ENCODE results near the gene GSX2.

DNA sequence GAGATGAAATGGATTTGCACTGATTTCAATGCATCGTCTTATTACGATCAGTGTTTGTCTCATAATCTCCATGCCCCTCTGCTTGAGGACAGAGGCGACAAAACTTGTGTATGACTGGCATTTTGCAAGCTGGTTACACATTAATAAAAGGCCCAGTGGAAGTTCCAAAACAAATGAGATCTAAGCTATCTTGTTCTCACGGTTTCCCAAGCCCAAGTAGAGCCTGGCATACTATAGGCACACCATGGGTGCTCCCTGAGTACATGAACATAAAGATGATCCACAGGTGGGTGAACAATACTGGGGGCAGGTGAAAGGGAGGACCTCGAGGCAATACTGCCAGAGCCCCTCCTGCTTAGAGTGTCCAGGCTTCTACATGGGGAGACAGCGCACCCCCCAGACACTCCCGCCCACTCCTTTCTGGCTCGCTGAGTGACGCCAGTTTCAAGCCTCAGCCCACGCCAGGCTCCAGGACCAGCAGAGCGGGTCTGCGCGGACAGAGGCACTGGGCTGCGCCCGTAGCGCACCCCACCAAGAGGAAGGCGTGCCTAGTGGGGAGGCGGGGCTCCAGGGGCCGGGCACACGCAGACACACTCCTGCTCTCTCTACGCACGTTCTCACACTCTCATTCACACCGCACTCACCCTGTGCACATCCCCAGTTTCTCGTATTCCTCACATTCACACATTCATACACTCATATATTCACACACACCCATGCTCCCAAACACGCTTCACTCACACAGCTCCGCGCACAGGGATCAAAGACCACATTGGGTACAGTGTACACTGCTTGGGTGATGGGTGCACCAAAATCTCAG, 8.9 kb upstream of the GSX2 start:
- TF ChIP-seq POLR2A (IDR thresholded peaks at IDR 0.05; ENCODE audit: low read length), result no peak
- TF ChIP-seq GATA1 (IDR thresholded peaks at IDR 0.05; ENCODE audit: low read depth, low read length), result no peak

Data from erythroblast (primary cell).